Left lung (tissue), 10 donors: ENCODE measurements around the gene DNAAF5. TPM values are rescaled to one million over a fixed set of nuclear protein-coding genes. Genes with fewer than 3 reads are reported as not detected.

Source experiments
- ATAC-seq: fragments of 200-7000 bp; cut with Tn5 transposase; one replicate; pipeline ENCODE4 v1.9.1; 2020; ENCODE audit warnings: moderate library complexity
- DNase-seq, 4 donors: peaks; one replicate each; pipeline ENCODE4 v3.0.0-alpha.2; 2013 to 2020
- H3K27ac ChIP-seq, 2 donors: fragments of 200-600 bp; sonication (generic) in 1 of 2; one replicate each; pipeline versions ENCODE4 v1.5.0 to v1.8.0; 2020 to 2021
- H3K27me3 ChIP-seq, 2 donors: fragments of 200-600 bp; sonication (generic) in 1 of 2; one replicate each; pipeline versions ENCODE4 v1.5.0 to v1.8.0; 2020 to 2021
- H3K36me3 ChIP-seq, 2 donors: fragments of 200-600 bp; sonication (generic) in 1 of 2; one replicate each; pipeline versions ENCODE4 v1.5.0 to v1.8.0; 2020 to 2021
- H3K4me1 ChIP-seq, 2 donors: fragments of 200-600 bp; one replicate each; pipeline ENCODE4 v1.8.0; 2021
- H3K4me3 ChIP-seq, 2 donors: fragments of 200-600 bp; sonication (generic) in 1 of 2; one replicate each; pipeline versions ENCODE4 v1.5.0 to v1.8.0; 2020 to 2021; ENCODE audit warnings: mild to moderate bottlenecking in 1 of 2
- H3K9me3 ChIP-seq, 2 donors: fragments of 200-600 bp; sonication (generic) in 1 of 2; one replicate each; pipeline versions ENCODE4 v1.5.0 to v1.8.0; 2020 to 2021
- intact Hi-C, 2 donors: fragments of 100-400 bp; cut with DNase I; formaldehyde crosslinking; loops; one replicate each; pipeline versions ENCODE4 v1.11.2 to v1.14.2; 2022
- polyA plus RNA-seq, 6 donors: library from polyadenylated mRNA; unstranded; fragments of 120-200 nt; gene quantifications; one replicate each; pipeline ENCODE4 v1.2.1, GENCODE V29; 2013; ENCODE audit not compliant: insufficient read length in 6 of 6
- total RNA-seq, 2 donors: library from RNA; stranded (reverse); fragmentation: NEBNext Ultra II Directional; extraction: Animal tissue kit (Norgen Biotek cat#: 25700); gene quantifications; one replicate each; pipeline ENCODE4 v1.2.1, GENCODE V29; 2021
- TF ChIP-seq, protein P1 (sequence below), 2 donors: fragments of 200-600 bp; sonication (generic) in 1 of 2; IDR thresholded peaks; one replicate each; pipeline versions ENCODE4 v1.5.0 to v1.8.0; 2021; ENCODE audit warnings: antibody characterized with exemption in 2 of 2
- donor health status: DM: no; HTN: yes; CAD: no.
- donor health status: DM: no; HTN: no; CAD: no.

DNAAF5 gene
- total and polyA plus RNA-seq, 8 donors, result 19.9 to 30.6 (median 26.2) TPM

DNA sequence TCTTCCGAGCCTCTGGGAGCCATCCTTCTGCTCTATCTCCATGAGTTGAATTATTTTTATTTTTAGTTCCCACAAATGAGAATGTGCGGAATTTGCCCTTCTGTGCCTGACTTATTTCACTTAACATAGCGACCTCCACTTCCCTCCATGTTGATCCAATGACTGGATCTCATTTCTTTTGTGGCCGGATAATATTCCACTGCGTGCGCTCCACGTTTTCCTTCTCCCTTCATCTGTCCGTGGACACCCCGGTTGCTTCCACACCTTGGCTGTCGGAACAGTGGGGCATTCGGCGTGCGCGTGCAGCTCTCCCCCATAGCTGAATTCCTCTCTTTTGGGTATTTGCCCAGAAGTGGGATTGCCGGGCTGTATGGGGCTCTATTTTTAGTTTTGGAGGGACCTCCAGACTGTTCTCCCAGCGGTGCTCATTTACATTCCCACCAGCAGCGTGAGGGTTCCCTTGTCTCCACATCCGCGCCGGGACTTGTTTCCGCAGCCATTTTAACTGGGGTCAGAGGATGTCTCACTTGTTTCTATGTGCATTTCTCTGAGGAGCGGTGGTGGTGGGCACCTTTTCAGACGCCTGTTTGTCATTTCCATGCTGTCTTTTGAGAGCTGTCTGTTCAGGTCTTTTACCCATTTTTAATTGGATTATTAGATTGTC, 54.8 kb downstream of the DNAAF5 start:
- no peaks in the 10 kb centered on the region for H3K27me3 ChIP-seq
- no peak overlapping the region for H3K27ac ChIP-seq
- H3K9me3 ChIP-seq, result no peaks in the 10 kb centered on the region
- no peak overlapping the region for H3K4me3 ChIP-seq
- DNase-seq, result peak in 1 of 4 donors; percentile 14
- intact Hi-C loops, result no loop called here
- ATAC-seq, result no peak
- peaks cover 0 to 86% of the 10 kb centered on the region in 2 donors for H3K36me3 ChIP-seq
- TF ChIP-seq, protein P1, sequence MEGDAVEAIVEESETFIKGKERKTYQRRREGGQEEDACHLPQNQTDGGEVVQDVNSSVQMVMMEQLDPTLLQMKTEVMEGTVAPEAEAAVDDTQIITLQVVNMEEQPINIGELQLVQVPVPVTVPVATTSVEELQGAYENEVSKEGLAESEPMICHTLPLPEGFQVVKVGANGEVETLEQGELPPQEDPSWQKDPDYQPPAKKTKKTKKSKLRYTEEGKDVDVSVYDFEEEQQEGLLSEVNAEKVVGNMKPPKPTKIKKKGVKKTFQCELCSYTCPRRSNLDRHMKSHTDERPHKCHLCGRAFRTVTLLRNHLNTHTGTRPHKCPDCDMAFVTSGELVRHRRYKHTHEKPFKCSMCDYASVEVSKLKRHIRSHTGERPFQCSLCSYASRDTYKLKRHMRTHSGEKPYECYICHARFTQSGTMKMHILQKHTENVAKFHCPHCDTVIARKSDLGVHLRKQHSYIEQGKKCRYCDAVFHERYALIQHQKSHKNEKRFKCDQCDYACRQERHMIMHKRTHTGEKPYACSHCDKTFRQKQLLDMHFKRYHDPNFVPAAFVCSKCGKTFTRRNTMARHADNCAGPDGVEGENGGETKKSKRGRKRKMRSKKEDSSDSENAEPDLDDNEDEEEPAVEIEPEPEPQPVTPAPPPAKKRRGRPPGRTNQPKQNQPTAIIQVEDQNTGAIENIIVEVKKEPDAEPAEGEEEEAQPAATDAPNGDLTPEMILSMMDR (IDR thresholded peaks at IDR 0.05), result no peak
- no peaks in the 10 kb centered on the region for H3K4me1 ChIP-seq

DNA sequence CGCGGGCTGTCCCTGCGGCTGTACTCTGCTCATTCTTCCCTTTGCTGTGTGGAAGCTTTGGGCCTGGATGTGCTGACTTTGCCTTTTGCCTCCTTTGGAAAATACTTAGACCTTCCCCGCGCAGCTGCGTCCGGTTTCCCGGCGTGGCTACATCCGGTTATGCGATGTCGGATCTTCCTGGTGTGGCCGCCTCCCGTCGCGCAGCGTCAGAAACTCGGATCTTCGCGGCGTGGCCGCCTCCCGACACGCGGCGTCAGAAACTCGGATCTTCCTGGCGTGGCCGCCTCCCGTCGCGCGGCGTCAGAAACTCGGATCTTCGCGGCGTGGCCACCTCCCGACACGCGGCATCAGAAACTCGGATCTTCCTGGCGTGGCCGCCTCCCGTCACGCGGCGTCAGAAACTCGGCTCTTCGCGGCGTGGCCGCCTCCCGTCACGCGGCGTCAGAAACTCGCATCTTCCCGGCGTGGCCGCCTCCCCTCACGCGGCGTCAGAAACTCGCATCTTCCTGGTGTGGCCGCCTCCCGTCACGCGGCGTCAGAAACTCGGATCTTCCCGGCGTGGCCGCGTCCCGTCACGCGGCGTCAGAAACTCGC, 55.5 kb downstream of the DNAAF5 start:
- intact Hi-C loops, result no loop called here
- Histone ChIP-seq H3K27ac (no peak overlapping the region), H3K36me3 (peaks cover 0 to 79% of the 10 kb centered on the region in 2 donors), H3K4me3 (no peak overlapping the region), H3K4me1 (no peaks in the 10 kb centered on the region), H3K9me3 (no peaks in the 10 kb centered on the region), H3K27me3 (no peaks in the 10 kb centered on the region)
- TF ChIP-seq, protein P1 (IDR thresholded peaks at IDR 0.05), result no peak
- ATAC-seq (no peak), DNase-seq (peak in 1 of 4 donors; percentile 65)

DNA sequence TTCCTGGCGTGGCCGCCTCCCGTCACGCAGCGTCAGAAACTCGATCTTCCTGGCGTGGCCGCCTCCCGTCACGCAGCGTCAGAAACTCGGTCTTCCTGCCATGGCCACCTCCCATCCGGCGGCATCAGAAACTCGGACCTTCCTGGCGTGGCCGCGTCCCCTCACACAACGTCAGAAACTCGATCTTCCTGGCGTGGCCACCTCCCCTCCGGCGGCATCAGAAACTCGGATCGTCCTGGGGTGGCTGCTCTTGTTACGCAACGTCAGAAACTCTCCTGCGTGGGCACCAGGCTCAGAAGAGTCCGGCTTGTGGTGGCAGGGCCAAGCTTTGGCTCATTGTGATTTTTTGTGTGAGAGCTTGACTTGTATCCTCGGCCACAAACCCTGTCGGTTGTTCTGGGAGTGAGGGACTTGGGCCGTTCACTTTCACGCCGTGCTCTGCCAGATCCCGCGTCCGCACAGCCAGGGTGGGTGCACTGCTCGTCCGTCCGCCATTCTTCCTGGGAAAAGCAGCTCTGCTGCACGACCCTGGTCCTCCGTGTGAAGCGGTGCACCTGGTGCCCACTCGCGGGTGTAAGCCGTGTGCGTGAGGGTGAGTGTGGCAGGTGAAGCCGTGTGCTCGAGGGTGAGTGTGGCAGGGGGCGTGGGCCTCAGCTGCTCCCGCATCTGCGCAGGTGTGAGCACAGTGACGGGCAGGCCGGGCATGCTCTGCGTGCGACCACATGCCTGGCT, 56.4 kb downstream of the DNAAF5 start:
- no peaks in the 10 kb centered on the region for H3K27me3 ChIP-seq
- peaks cover 0 to 75% of the 10 kb centered on the region in 2 donors for H3K36me3 ChIP-seq
- TF ChIP-seq, protein P1 (IDR thresholded peaks at IDR 0.05), result no peak
- no peak overlapping the region for H3K27ac ChIP-seq
- ATAC-seq (no peak), DNase-seq (peak in 1 of 4 donors; percentile 33)
- H3K9me3 ChIP-seq, result no peaks in the 10 kb centered on the region
- no peak overlapping the region for H3K4me3 ChIP-seq
- intact Hi-C loops, result no loop called here
- no peaks in the 10 kb centered on the region for H3K4me1 ChIP-seq

DNA sequence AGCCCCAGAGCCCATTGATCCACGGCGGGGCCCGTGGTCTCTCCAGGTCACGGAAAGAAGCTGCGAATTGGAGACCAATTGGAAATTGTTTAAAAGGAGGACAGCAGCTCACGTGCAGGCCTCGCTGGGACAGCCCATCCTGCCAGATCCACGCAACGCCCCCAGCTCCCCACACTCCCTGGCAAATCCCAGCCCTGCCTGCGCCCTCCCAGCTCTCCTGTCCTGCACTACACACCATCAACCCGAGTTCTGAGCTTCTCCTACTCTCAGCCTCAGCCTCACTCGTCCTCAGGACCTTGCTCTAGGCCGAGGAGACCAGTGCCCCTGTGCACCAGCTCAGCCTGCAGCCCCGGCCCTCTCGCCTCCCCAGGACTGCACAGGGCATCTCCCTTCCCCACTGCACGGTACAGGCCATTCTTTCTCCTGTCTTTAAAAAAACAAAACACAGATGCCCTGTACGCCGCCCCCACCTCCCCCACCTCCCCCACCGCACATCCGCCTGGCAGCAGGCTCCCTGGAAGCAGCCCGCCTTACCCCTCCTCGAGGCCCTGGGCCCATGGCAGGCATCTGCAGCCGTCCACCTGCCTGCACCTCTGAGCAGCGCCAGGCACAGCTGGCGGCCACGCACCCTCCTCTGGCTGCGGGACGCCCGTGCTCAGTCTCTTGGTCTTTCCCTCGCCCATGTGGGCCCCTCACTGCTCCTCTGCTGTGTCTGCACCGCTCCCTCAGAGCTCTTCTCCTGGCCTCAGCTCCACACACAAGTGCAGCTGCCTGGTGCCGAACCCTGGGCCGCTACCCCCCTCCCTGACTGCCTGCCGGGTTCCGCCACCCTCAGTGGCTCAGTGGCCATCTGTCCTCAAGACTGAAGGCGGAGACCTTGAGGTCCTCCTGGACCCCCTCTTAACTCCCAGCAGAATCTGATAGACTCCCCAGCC, 57.3 kb downstream of the DNAAF5 start:
- Histone ChIP-seq H3K36me3 (peaks cover 0 to 66% of the 10 kb centered on the region in 2 donors), H3K4me3 (no peak overlapping the region), H3K9me3 (no peaks in the 10 kb centered on the region), H3K4me1 (no peaks in the 10 kb centered on the region), H3K27me3 (no peaks in the 10 kb centered on the region), H3K27ac (no peak overlapping the region)
- ATAC-seq (no peak), DNase-seq (peak in 1 of 4 donors; percentile 60)
- TF ChIP-seq, protein P1 (IDR thresholded peaks at IDR 0.05), result no peak
- intact Hi-C loops, result no loop called here
